H9 (cell line): ENCODE measurements around the gene RNF145. TPM values are rescaled to one million over a fixed set of nuclear protein-coding genes. Genes with fewer than 3 reads are reported as not detected.

Experiments used
- DNase-seq: peaks from one replicate; pipeline ENCODE4 v3.0.0-alpha.2; 2017
- H2AFZ ChIP-seq: one replicate; pipeline ENCODE4 v1.6.1; 2013; ENCODE audit warnings: mild to moderate bottlenecking, low read length, control low read depth, moderate library complexity
- H2AK5ac ChIP-seq: 2 replicates; pipeline ENCODE4 v1.6.1; 2013; ENCODE audit warnings: low read length, control low read depth, mixed read lengths; ENCODE audit not compliant: insufficient read length
- H2BK120ac ChIP-seq: one replicate; pipeline ENCODE4 v1.6.1; 2013; ENCODE audit warnings: low read depth, mild to moderate bottlenecking, low read length, control low read depth, inconsistent platforms; ENCODE audit not compliant: poor library complexity, severe bottlenecking
- H2BK12ac ChIP-seq: 2 replicates; pipeline ENCODE4 v1.6.1; 2013; ENCODE audit warnings: low read length, control low read depth, mixed read lengths, low read depth; ENCODE audit not compliant: insufficient read length
- H2BK15ac ChIP-seq: 2 replicates; pipeline ENCODE4 v1.6.1; 2013; ENCODE audit warnings: low read depth, low read length, control low read depth
- H2BK20ac ChIP-seq: one replicate; pipeline ENCODE4 v1.6.1; 2013; ENCODE audit warnings: low read depth, mild to moderate bottlenecking, low read length, control low read depth, inconsistent platforms; ENCODE audit not compliant: poor library complexity, severe bottlenecking
- H2BK5ac ChIP-seq: 2 replicates; pipeline ENCODE4 v1.6.1; 2013; ENCODE audit warnings: low read length, control low read depth, mixed read lengths; ENCODE audit not compliant: insufficient read length
- H3K14ac ChIP-seq: 2 replicates; pipeline ENCODE4 v1.6.1; 2013; ENCODE audit warnings: low read length, control low read depth; ENCODE audit not compliant: insufficient read depth
- H3K18ac ChIP-seq: 2 replicates; pipeline ENCODE4 v1.6.1; 2013; ENCODE audit warnings: low read depth, mild to moderate bottlenecking, mixed read lengths, low read length, control low read depth; ENCODE audit not compliant: insufficient read length
- H3K23ac ChIP-seq: 2 replicates; pipeline ENCODE4 v1.6.1; 2013; ENCODE audit warnings: low read length, control low read depth, mixed read lengths, low read depth; ENCODE audit not compliant: insufficient read length
- H3K23me2 ChIP-seq: 2 replicates; pipeline ENCODE4 v1.6.1; 2013; ENCODE audit warnings: low read depth, mild to moderate bottlenecking, mixed read lengths, low read length, control low read depth; ENCODE audit not compliant: insufficient read length, poor library complexity, severe bottlenecking
- H3K27ac ChIP-seq: 2 replicates; pipeline ENCODE4 v1.5.1; 2013; ENCODE audit warnings: low read length, control low read depth, mixed read lengths, low read depth; ENCODE audit not compliant: insufficient read length
- H3K27me3 ChIP-seq: 2 replicates; pipeline ENCODE4 v1.6.1; 2013; ENCODE audit warnings: low read length, control low read depth, inconsistent platforms; ENCODE audit not compliant: insufficient read depth
- H3K4ac ChIP-seq: 2 replicates; pipeline ENCODE4 v1.6.1; 2013; ENCODE audit warnings: low read depth, mild to moderate bottlenecking, control low read depth, inconsistent platforms, low read length, moderate library complexity
- H3K4me1 ChIP-seq: 2 replicates; pipeline ENCODE4 v1.6.1; 2013; ENCODE audit warnings: low read length, control low read depth, inconsistent platforms; ENCODE audit not compliant: insufficient read depth
- H3K4me2 ChIP-seq: 2 replicates; pipeline ENCODE4 v1.6.1; 2013; ENCODE audit warnings: low read length, control low read depth, mixed read lengths; ENCODE audit not compliant: insufficient read length, insufficient read depth
- H3K56ac ChIP-seq: 2 replicates; pipeline ENCODE4 v1.6.1; 2013; ENCODE audit warnings: low read depth, mild to moderate bottlenecking, mixed read lengths, low read length, control low read depth; ENCODE audit not compliant: insufficient read length
- H3K79me1 ChIP-seq: 2 replicates; pipeline ENCODE4 v1.6.1; 2013; ENCODE audit warnings: low read depth, mild to moderate bottlenecking, moderate library complexity, low read length, control low read depth, inconsistent platforms; ENCODE audit not compliant: insufficient read depth, poor library complexity, severe bottlenecking
- H3K79me2 ChIP-seq: 2 replicates; pipeline ENCODE4 v1.6.1; 2013; ENCODE audit warnings: low read length, control low read depth, inconsistent platforms; ENCODE audit not compliant: insufficient read depth
- H3K9ac ChIP-seq: 2 replicates; pipeline ENCODE4 v1.6.1; 2013; ENCODE audit warnings: low read length, control low read depth, mixed read lengths; ENCODE audit not compliant: insufficient read length; ENCODE audit errors: extremely low read depth
- H3K9me3 ChIP-seq: one replicate; pipeline ENCODE4 v1.6.1; 2013; ENCODE audit warnings: low read depth, low read length, inconsistent platforms; ENCODE audit not compliant: control insufficient read depth
- H3T11ph ChIP-seq: one replicate; pipeline ENCODE4 v1.6.1; 2013; ENCODE audit warnings: mild to moderate bottlenecking, low read length, control low read depth, inconsistent platforms
- H4K20me1 ChIP-seq: one replicate; pipeline ENCODE4 v1.6.1; 2013; ENCODE audit not compliant: control insufficient read depth, insufficient read length, insufficient read depth
- H4K5ac ChIP-seq: 2 replicates; pipeline ENCODE4 v1.6.1; 2013; ENCODE audit warnings: low read depth, mild to moderate bottlenecking, mixed read lengths, low read length, control low read depth; ENCODE audit not compliant: insufficient read length
- H4K8ac ChIP-seq: replicated peaks from 2 replicates; pipeline ENCODE4 v1.6.1; 2013; ENCODE audit warnings: low read length, control low read depth, mixed read lengths, low read depth; ENCODE audit not compliant: insufficient read length
- H4K91ac ChIP-seq: 2 replicates; pipeline ENCODE4 v1.6.1; 2013; ENCODE audit warnings: low read depth, mild to moderate bottlenecking, moderate library complexity, mixed read lengths, low read length, control low read depth; ENCODE audit not compliant: insufficient read length
- H3K27ac Mint-ChIP-seq, 3 experiments: 2 replicates in 2 of 3; 3 replicates in 1 of 3; pipeline ENCODE4 v1.8.0; 2020 to 2021; ENCODE audit warnings: mixed read lengths in 3 of 3, mild to moderate bottlenecking in 1 of 3, moderate library complexity in 1 of 3
- H3K27me3 Mint-ChIP-seq: 2 replicates; pipeline ENCODE4 v1.8.0; 2021; ENCODE audit warnings: low read depth, mild to moderate bottlenecking, moderate library complexity, mixed read lengths
- H3K36me3 Mint-ChIP-seq, 3 experiments: 2 replicates in 2 of 3; 3 replicates in 1 of 3; pipeline ENCODE4 v1.8.0; 2020 to 2021; ENCODE audit warnings: low read depth in 3 of 3, mixed read lengths in 3 of 3; ENCODE audit not compliant: insufficient read depth in 1 of 3
- H3K4me1 Mint-ChIP-seq, 2 experiments: 2 replicates each; pipeline ENCODE4 v1.8.0; 2020; ENCODE audit warnings: mixed read lengths in 2 of 2
- H3K4me3 Mint-ChIP-seq, 2 experiments: 2 replicates in 1 of 2; 3 replicates in 1 of 2; pipeline ENCODE4 v1.8.0; 2020 to 2021; ENCODE audit warnings: mild to moderate bottlenecking in 2 of 2, mixed read lengths in 2 of 2, moderate library complexity in 1 of 2
- H3K9me3 Mint-ChIP-seq, 2 experiments: 2 replicates in 1 of 2; 3 replicates in 1 of 2; pipeline ENCODE4 v1.8.0; 2020; ENCODE audit warnings: mild to moderate bottlenecking in 2 of 2, mixed read lengths in 2 of 2, moderate library complexity in 1 of 2
- CTCF ChIP-seq: fragments of 200-600 bp; sonication (generic); conservative IDR thresholded peaks from 3 replicates; pipeline ENCODE4 v1.8.0; 2021; ENCODE audit warnings: antibody characterized with exemption, mild to moderate bottlenecking
- WGBS: extraction: QIAGEN DNeasy Blood & Tissue Kit; methylation state at CpG from one replicate; pipeline ENCODE4 v1.1.7; 2013; ENCODE audit warnings: missing lambda C conversion rate, low lambda C conversion rate, mixed read lengths; ENCODE audit not compliant: insufficient read length; ENCODE audit errors: extremely low coverage; 5-methylcytosine and 5-hydroxymethylcytosine counted together
- total RNA-seq: library from RNA; stranded (reverse); gene quantifications from 2 replicates; pipeline ENCODE4 v1.2.1, GENCODE V29; 2021

The RNF145 gene
- total RNA-seq, 1 experiment from 2014 or later, result 59.1 TPM

- Histone ChIP-seq H2BK120ac (no peak overlapping the region), H3K79me2 (no peaks in the 10 kb centered on the region), H3K4me2 (no peak overlapping the region), H2BK5ac (no peak overlapping the region), H3K23ac (no peak overlapping the region), H4K20me1 (no peaks in the 10 kb centered on the region), H3K4ac (no peak overlapping the region), H2AK5ac (no peak overlapping the region), H4K91ac (no peak overlapping the region), H2BK20ac (no peak overlapping the region), H3K27ac (no peak overlapping the region), H3K18ac (no peak overlapping the region), H3T11ph (no peak overlapping the region), H4K5ac (no peak overlapping the region), H3K79me1 (no peaks in the 10 kb centered on the region), H3K9me3 (no peaks in the 10 kb centered on the region), H3K14ac (no peak overlapping the region), H3K27me3 (peaks cover 5% of the 10 kb centered on the region; the same call in 1 of the 2 replicates), H2BK15ac (no peak overlapping the region), H3K4me1 (no peaks in the 10 kb centered on the region), H2AFZ (no peak overlapping the region), H3K9ac (no peak overlapping the region), H2BK12ac (no peak overlapping the region), H3K56ac (no peak overlapping the region), H4K8ac (no peak overlapping the region), H3K23me2 (no peaks in the 10 kb centered on the region)
- WGBS, result no CpG with 5 or more reads among the region's 5 CpGs
- Mint-ChIP-seq H3K4me3 (no peak overlapping the region), H3K9me3 (no peaks in the 10 kb centered on the region; a peak in 1 of 5 replicates), H3K4me1 (no peaks in the 10 kb centered on the region; a peak in 1 of 4 replicates), H3K27me3 (peaks cover 52% of the 10 kb centered on the region), H3K27ac (no peak overlapping the region), H3K36me3 (no peaks in the 10 kb centered on the region; a peak in 1 of 7 replicates)
- no peak for DNase-seq
- no peak for TF ChIP-seq CTCF
Measured at GRCh38 chr5:159220206-159220605, 10.9 kb upstream of the RNF145 start.
